ENCODE results near the gene STAB1. TPM values are rescaled to one million over a fixed set of nuclear protein-coding genes. Genes with fewer than 3 reads are reported as not detected.

Gene STAB1
- total and polyA plus RNA-seq, 2 of the 13 experiments (the other 11 are each of a cell fraction or from before 2014, with no cell fraction given): 0.09 to 0.34 TPM

- no peak overlapping the region for H3K4me3 ChIP-seq (replicated peaks in 1 of 3; ENCODE audit: insufficient read depth in 1 of 3, low read depth in 2 of 3, low read length in 3 of 3)
- intact Hi-C loops (cut with micrococcal nuclease; ENCODE audit: unreplicated experiment): no loop called here
- no peak overlapping the region for H3K9ac ChIP-seq (ENCODE audit: insufficient read depth, low read depth, low read length)
- WGBS (ENCODE audit: low lambda C conversion rate): 57% methylated on average over 14 of the region's 20 CpGs
- no peak overlapping the region for H3K27ac ChIP-seq (ENCODE audit: extremely low read length, insufficient read depth, low read length)
- DNase-seq (ENCODE audit: low spot score) (no peak), FAIRE-seq (no peak), ATAC-seq (peak; percentile 4; the same call in 2 of the 3 replicates)
- ChIA-PET POLR2A (no interaction called here), CTCF (ENCODE audit: low intra/inter-chr PET ratio, low total read pairs) (no interaction called here)
- H3K79me2 ChIP-seq (ENCODE audit: insufficient read depth, low read length): no peaks in the 10 kb centered on the region
- peaks cover 6 to 12% of the 10 kb centered on the region in 2 experiments; a peak in 4 of 5 replicates for H3K36me3 ChIP-seq (replicated peaks in 1 of 2; ENCODE audit: control insufficient read depth in 1 of 2, insufficient read depth in 2 of 2, low read length in 2 of 2)
- BruUV-seq (replicated peaks): no TSS peak
- H4K20me1 ChIP-seq (ENCODE audit: insufficient read depth, low read length): no peaks in the 10 kb centered on the region
- H3K9me3 ChIP-seq (ENCODE audit: low read length): no peaks in the 10 kb centered on the region
- in situ Hi-C loops (cut with HindIII; ENCODE audit: extremely low pct_ligation_motif_present, low pct_unique_long_range_greater_than_20kb): no loop called here
- H3K4me1 ChIP-seq (ENCODE audit: insufficient read depth, low read length): peaks cover 13% of the 10 kb centered on the region
- peaks cover 6 to 24% of the 10 kb centered on the region in 2 experiments for H3K27me3 ChIP-seq (ENCODE audit: control insufficient read depth in 1 of 2, insufficient read depth in 2 of 2, low read length in 2 of 2)
- H3K4me2 ChIP-seq (ENCODE audit: low read depth, low read length): no peak overlapping the region
- H2AFZ ChIP-seq (ENCODE audit: low read length): no peak overlapping the region
- TF ChIP-seq SP5 (CRISPR knock-in tag; IDR thresholded peaks at IDR 0.05; ENCODE audit: borderline replicate concordance, low read depth) (no peak), HMG20A (CRISPR knock-in tag; IDR thresholded peaks at IDR 0.05; ENCODE audit: borderline replicate concordance) (no peak), EHMT2 (IDR thresholded peaks at IDR 0.05; ENCODE audit: borderline replicate concordance, low read depth, low read length) (no peak), TOE1 (CRISPR knock-in tag; IDR thresholded peaks at IDR 0.05) (no peak), MIXL1 (CRISPR knock-in tag; IDR thresholded peaks at IDR 0.05) (no peak), PHF5A (CRISPR knock-in tag; IDR thresholded peaks at IDR 0.05; ENCODE audit: low read depth, unreplicated experiment) (no peak), HNRNPH1 (optimal IDR thresholded peaks at IDR 0.05; ENCODE audit: low read depth, low read length) (no peak), HOXA7 (CRISPR knock-in tag; IDR thresholded peaks at IDR 0.05) (no peak), ZKSCAN8 (CRISPR knock-in tag; IDR thresholded peaks at IDR 0.05; ENCODE audit: borderline replicate concordance) (no peak), IKZF4 (CRISPR knock-in tag; IDR thresholded peaks at IDR 0.05; ENCODE audit: borderline replicate concordance, low read depth, not compliant biosample characterization) (no peak), ATF7-NPFF (CRISPR knock-in tag; IDR thresholded peaks at IDR 0.05; ENCODE audit: low read depth) (no peak), ZNF407 (CRISPR knock-in tag; IDR thresholded peaks at IDR 0.05; ENCODE audit: not compliant biosample characterization) (no peak), SMAD9 (CRISPR knock-in tag; IDR thresholded peaks at IDR 0.05) (no peak), YEATS4 (CRISPR knock-in tag; IDR thresholded peaks at IDR 0.05; ENCODE audit: borderline replicate concordance) (no peak), RAD51 (IDR thresholded peaks at IDR 0.05; ENCODE audit: borderline replicate concordance) (no peak)
Measured at GRCh38 chr3:52520716-52521487, 25.8 kb downstream of the STAB1 start.

All from HepG2 (cell line).